ENCODE measurements around the gene PPP1R13B. TPM values are rescaled to one million over a fixed set of nuclear protein-coding genes. Genes with fewer than 3 reads are reported as not detected.

The PPP1R13B gene
- total RNA-seq, 1 experiment from 2014 or later = 17.8 TPM

DNA sequence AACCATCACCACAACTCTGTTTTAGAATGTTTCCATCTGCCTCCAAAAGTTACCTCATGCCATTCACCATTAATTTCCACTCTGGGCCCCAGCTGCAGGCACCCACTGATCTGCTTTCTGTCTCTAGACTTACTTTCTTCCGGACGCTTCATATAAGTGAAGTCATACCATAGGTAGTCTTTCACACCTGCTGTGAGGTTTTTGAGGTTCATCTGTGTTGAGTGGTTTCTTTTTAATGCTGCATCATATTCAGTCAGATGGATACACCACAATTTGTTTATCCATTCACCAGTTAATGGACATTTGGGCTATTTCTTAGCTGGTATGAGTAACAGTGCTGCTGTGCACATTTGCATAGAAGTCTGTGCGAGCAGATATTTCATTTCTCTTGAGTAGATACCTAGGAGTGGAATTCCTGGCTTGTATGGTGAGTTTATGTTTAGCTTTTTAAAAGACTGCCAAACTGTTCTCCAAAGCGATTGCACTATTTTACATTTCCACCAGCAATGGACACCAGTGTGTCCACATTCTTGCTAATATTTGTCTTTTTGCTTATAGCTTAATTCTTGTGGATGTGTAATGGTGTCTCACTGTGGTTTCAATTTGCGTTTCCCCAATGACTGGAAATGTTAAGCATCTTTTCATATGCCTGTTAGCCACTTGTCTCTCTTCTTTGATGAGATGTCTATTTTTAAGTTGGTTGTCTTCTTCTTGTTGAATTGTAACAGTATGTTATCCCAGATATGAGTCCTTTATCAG lies 83.5 kb downstream of the PPP1R13B start:
- Histone ChIP-seq H3K9me2 (ENCODE audit: insufficient read depth) (no peaks in the 10 kb centered on the region), H3K9ac (ENCODE audit: low read length) (no peak overlapping the region), H4K20me1 (ENCODE audit: insufficient read depth) (no peaks in the 10 kb centered on the region), H3K4me2 (ENCODE audit: low read length) (no peak overlapping the region), H3K27me3 (ENCODE audit: insufficient read depth, low read length) (no peaks in the 10 kb centered on the region), H2AFZ (ENCODE audit: low read depth, low read length, poor library complexity, severe bottlenecking) (no peak overlapping the region), H3K9me3 (ENCODE audit: control insufficient read depth in 1 of 2, insufficient read depth in 1 of 2, low read depth in 1 of 2, low read length in 2 of 2) (no peaks in the 10 kb centered on the region), H3K36me3 (ENCODE audit: control insufficient read depth in 1 of 2, insufficient read depth in 2 of 2, low read length in 2 of 2) (no peaks in the 10 kb centered on the region), H3K4me1 (ENCODE audit: control insufficient read depth in 1 of 2, insufficient read depth in 2 of 2, low read length in 2 of 2) (no peaks in the 10 kb centered on the region), H3K4me3 (replicated peaks in 1 of 2; ENCODE audit: low read depth in 1 of 2, low read length in 2 of 2) (no peak overlapping the region), H3K79me2 (ENCODE audit: insufficient read depth, low read length) (no peaks in the 10 kb centered on the region), H3K27ac (ENCODE audit: low read depth, low read length) (no peak overlapping the region)
- ChIA-PET POLR2A (no interaction called here), CTCF (no interaction called here), RAD21 (ENCODE audit: low non-redundant PET in 1 of 2, low total read pairs in 2 of 2, uncharacterized antibody in 2 of 2, unreplicated experiment in 2 of 2) (no interaction called here)
- DNase-seq (ENCODE audit: low read depth, low spot score) (no peak), ATAC-seq (no peak)
- TF ChIP-seq CBX3 (IDR thresholded peaks at IDR 0.05; ENCODE audit: low read depth) (no peak), SRF (IDR thresholded peaks at IDR 0.05; ENCODE audit: low read depth) (no peak), TCF7L2 (IDR thresholded peaks at IDR 0.05; ENCODE audit: borderline replicate concordance, extremely low read depth, insufficient read depth, insufficient read length) (no peak), ZNF274 (IDR thresholded peaks at IDR 0.05; ENCODE audit: low read depth, low read length) (no peak), EZH2phosphoT487 (IDR thresholded peaks at IDR 0.05; ENCODE audit: borderline replicate concordance) (no peak), FOSL1 (IDR thresholded peaks at IDR 0.05; ENCODE audit: low read depth) (no peak), CEBPB (IDR thresholded peaks at IDR 0.05; ENCODE audit: low read depth) (no peak), SP1 (IDR thresholded peaks at IDR 0.05; ENCODE audit: low read depth) (no peak), SIN3A (IDR thresholded peaks at IDR 0.05; ENCODE audit: low read depth) (no peak)
- TF ChIP-seq, protein P1, sequence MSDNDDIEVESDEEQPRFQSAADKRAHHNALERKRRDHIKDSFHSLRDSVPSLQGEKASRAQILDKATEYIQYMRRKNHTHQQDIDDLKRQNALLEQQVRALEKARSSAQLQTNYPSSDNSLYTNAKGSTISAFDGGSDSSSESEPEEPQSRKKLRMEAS (IDR thresholded peaks at IDR 0.05) = no peak
- TF ChIP-seq, protein P2, sequence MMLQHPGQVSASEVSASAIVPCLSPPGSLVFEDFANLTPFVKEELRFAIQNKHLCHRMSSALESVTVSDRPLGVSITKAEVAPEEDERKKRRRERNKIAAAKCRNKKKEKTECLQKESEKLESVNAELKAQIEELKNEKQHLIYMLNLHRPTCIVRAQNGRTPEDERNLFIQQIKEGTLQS (IDR thresholded peaks at IDR 0.05) = no peak
- TF ChIP-seq, protein P3, sequence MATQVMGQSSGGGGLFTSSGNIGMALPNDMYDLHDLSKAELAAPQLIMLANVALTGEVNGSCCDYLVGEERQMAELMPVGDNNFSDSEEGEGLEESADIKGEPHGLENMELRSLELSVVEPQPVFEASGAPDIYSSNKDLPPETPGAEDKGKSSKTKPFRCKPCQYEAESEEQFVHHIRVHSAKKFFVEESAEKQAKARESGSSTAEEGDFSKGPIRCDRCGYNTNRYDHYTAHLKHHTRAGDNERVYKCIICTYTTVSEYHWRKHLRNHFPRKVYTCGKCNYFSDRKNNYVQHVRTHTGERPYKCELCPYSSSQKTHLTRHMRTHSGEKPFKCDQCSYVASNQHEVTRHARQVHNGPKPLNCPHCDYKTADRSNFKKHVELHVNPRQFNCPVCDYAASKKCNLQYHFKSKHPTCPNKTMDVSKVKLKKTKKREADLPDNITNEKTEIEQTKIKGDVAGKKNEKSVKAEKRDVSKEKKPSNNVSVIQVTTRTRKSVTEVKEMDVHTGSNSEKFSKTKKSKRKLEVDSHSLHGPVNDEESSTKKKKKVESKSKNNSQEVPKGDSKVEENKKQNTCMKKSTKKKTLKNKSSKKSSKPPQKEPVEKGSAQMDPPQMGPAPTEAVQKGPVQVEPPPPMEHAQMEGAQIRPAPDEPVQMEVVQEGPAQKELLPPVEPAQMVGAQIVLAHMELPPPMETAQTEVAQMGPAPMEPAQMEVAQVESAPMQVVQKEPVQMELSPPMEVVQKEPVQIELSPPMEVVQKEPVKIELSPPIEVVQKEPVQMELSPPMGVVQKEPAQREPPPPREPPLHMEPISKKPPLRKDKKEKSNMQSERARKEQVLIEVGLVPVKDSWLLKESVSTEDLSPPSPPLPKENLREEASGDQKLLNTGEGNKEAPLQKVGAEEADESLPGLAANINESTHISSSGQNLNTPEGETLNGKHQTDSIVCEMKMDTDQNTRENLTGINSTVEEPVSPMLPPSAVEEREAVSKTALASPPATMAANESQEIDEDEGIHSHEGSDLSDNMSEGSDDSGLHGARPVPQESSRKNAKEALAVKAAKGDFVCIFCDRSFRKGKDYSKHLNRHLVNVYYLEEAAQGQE (IDR thresholded peaks at IDR 0.05; ENCODE audit: low read depth) = no peak
- intact Hi-C loops (cut with micrococcal nuclease) = no loop called here
- BruUV-seq (replicated peaks) = no TSS peak
